Measurements from ENCODE around the gene WDR27.

The WDR27 gene

GRCh38 chr6:169626649-169627048 is 75.2 kb downstream of the WDR27 start:
- no peak for DNase-seq
- H3K9me3 ChIP-seq (replicated peaks; ENCODE audit: insufficient read depth, low read length): no peaks in the 10 kb centered on the region
- TF ChIP-seq EZH2 (optimal IDR thresholded peaks at IDR 0.05; ENCODE audit: low read depth, low read length): no peak
- no peaks in the 10 kb centered on the region for H4K20me1 ChIP-seq (ENCODE audit: insufficient read depth, low read length)
- H3K4me1 ChIP-seq (ENCODE audit: low read length): no peaks in the 10 kb centered on the region
- H3K9me2 ChIP-seq (replicated peaks; ENCODE audit: insufficient read depth, low read length): no peaks in the 10 kb centered on the region
- H2AFZ ChIP-seq (ENCODE audit: low read length): no peak overlapping the region
- no peaks in the 10 kb centered on the region for H3K79me2 ChIP-seq (ENCODE audit: low read length)
- no peak overlapping the region for H3K4me3 ChIP-seq (ENCODE audit: low read length)
- H3K27ac ChIP-seq (ENCODE audit: low read length): no peak overlapping the region
- no peak overlapping the region for H3K9ac ChIP-seq (ENCODE audit: low read length)
- no peaks in the 10 kb centered on the region for H3F3A ChIP-seq (ENCODE audit: insufficient read depth, low read length)
- H3K27me3 ChIP-seq (replicated peaks; ENCODE audit: insufficient read depth, low read length): no peaks in the 10 kb centered on the region
- H3K4me2 ChIP-seq (ENCODE audit: low read depth, low read length): no peak overlapping the region
- no peaks in the 10 kb centered on the region for H3K36me3 ChIP-seq (replicated peaks; ENCODE audit: insufficient read depth, low read length)

- Histone ChIP-seq H3F3A (ENCODE audit: insufficient read depth, low read length) (no peaks in the 10 kb centered on the region), H3K4me2 (ENCODE audit: low read depth, low read length) (no peak overlapping the region), H3K9me3 (replicated peaks; ENCODE audit: insufficient read depth, low read length) (no peaks in the 10 kb centered on the region), H3K4me1 (ENCODE audit: low read length) (no peaks in the 10 kb centered on the region), H4K20me1 (ENCODE audit: insufficient read depth, low read length) (no peaks in the 10 kb centered on the region), H3K4me3 (ENCODE audit: low read length) (no peak overlapping the region), H3K27ac (ENCODE audit: low read length) (no peak overlapping the region), H3K36me3 (replicated peaks; ENCODE audit: insufficient read depth, low read length) (no peaks in the 10 kb centered on the region), H2AFZ (ENCODE audit: low read length) (no peak overlapping the region), H3K9ac (ENCODE audit: low read length) (no peak overlapping the region), H3K27me3 (replicated peaks; ENCODE audit: insufficient read depth, low read length) (no peaks in the 10 kb centered on the region), H3K79me2 (ENCODE audit: low read length) (no peaks in the 10 kb centered on the region), H3K9me2 (replicated peaks; ENCODE audit: insufficient read depth, low read length) (no peaks in the 10 kb centered on the region)
- TF ChIP-seq EZH2 (optimal IDR thresholded peaks at IDR 0.05; ENCODE audit: low read depth, low read length): no peak
- no peak for DNase-seq
These were observed 75.7 kb downstream of the WDR27 start for GRCh38 chr6:169626169-169626568.

GRCh38 chr6:169625376-169625775 is 76.5 kb downstream of the WDR27 start:
- Histone ChIP-seq H3K36me3 (replicated peaks; ENCODE audit: insufficient read depth, low read length) (no peaks in the 10 kb centered on the region), H2AFZ (ENCODE audit: low read length) (no peak overlapping the region), H3F3A (ENCODE audit: insufficient read depth, low read length) (no peaks in the 10 kb centered on the region), H3K27ac (ENCODE audit: low read length) (no peak overlapping the region), H3K4me2 (ENCODE audit: low read depth, low read length) (no peak overlapping the region), H3K9me2 (replicated peaks; ENCODE audit: insufficient read depth, low read length) (no peaks in the 10 kb centered on the region), H3K79me2 (ENCODE audit: low read length) (no peaks in the 10 kb centered on the region), H3K4me1 (ENCODE audit: low read length) (no peaks in the 10 kb centered on the region), H3K9ac (ENCODE audit: low read length) (no peak overlapping the region), H4K20me1 (ENCODE audit: insufficient read depth, low read length) (no peaks in the 10 kb centered on the region), H3K4me3 (ENCODE audit: low read length) (no peak overlapping the region), H3K27me3 (replicated peaks; ENCODE audit: insufficient read depth, low read length) (no peaks in the 10 kb centered on the region), H3K9me3 (replicated peaks; ENCODE audit: insufficient read depth, low read length) (no peaks in the 10 kb centered on the region)
- no peak for DNase-seq
- TF ChIP-seq EZH2phosphoT487 (IDR thresholded peaks at IDR 0.05; ENCODE audit: low read length) (no peak), CTCF (IDR thresholded peaks at IDR 0.05; ENCODE audit: low read length) (no peak), EZH2 (optimal IDR thresholded peaks at IDR 0.05; ENCODE audit: low read depth, low read length) (no peak)

- no peaks in the 10 kb centered on the region for H3K9me2 ChIP-seq (replicated peaks; ENCODE audit: insufficient read depth, low read length)
- H3K36me3 ChIP-seq (replicated peaks; ENCODE audit: insufficient read depth, low read length): no peaks in the 10 kb centered on the region
- H3K27me3 ChIP-seq (replicated peaks; ENCODE audit: insufficient read depth, low read length): no peaks in the 10 kb centered on the region
- no peak overlapping the region for H3K4me2 ChIP-seq (ENCODE audit: low read depth, low read length)
- no peaks in the 10 kb centered on the region for H3K4me1 ChIP-seq (ENCODE audit: low read length)
- H2AFZ ChIP-seq (ENCODE audit: low read length): no peak overlapping the region
- no peaks in the 10 kb centered on the region for H4K20me1 ChIP-seq (ENCODE audit: insufficient read depth, low read length)
- H3K4me3 ChIP-seq (ENCODE audit: low read length): no peak overlapping the region
- H3K9ac ChIP-seq (ENCODE audit: low read length): no peak overlapping the region
- no peaks in the 10 kb centered on the region for H3F3A ChIP-seq (ENCODE audit: insufficient read depth, low read length)
- H3K9me3 ChIP-seq (replicated peaks; ENCODE audit: insufficient read depth, low read length): no peaks in the 10 kb centered on the region
- H3K27ac ChIP-seq (ENCODE audit: low read length): no peak overlapping the region
- DNase-seq: no peak
- TF ChIP-seq EZH2 (optimal IDR thresholded peaks at IDR 0.05; ENCODE audit: low read depth, low read length) (no peak), CTCF (IDR thresholded peaks at IDR 0.05; ENCODE audit: low read length) (no peak), EZH2phosphoT487 (IDR thresholded peaks at IDR 0.05; ENCODE audit: low read length) (no peak)
- no peaks in the 10 kb centered on the region for H3K79me2 ChIP-seq (ENCODE audit: low read length)
These were observed 77.0 kb downstream of the WDR27 start for GRCh38 chr6:169624785-169625184.
